Keratinocyte (primary cell): ENCODE data around the gene MFAP4. TPM values are rescaled to one million over a fixed set of nuclear protein-coding genes. Genes with fewer than 3 reads are reported as not detected.
A peak's percentile ranks its signal among the peaks of the same experiment; 100 is the strongest.

ENCODE experiments used
- DNase-seq: peaks from one replicate; pipeline ENCODE4 v3.0.0-alpha.2; 2011; ENCODE audit warnings: low read depth, missing footprints, low spot score
- FAIRE-seq: peaks from 2 replicates; lab custom pipeline; 2011; peaks lifted over from hg19 to GRCh38; lab: Jason Lieb, UNC
- H2AFZ ChIP-seq: 2 replicates; pipeline ENCODE4 v1.6.0; 2012; ENCODE audit warnings: low read length, control low read depth, inconsistent platforms; ENCODE audit not compliant: control insufficient read depth
- H3K27ac ChIP-seq: 2 replicates; pipeline ENCODE4 v1.5.1; 2011; ENCODE audit warnings: low read length; ENCODE audit not compliant: control insufficient read depth, insufficient read depth
- H3K27me3 ChIP-seq: 3 replicates; pipeline ENCODE4 v1.6.0; 2011; ENCODE audit warnings: low read length; ENCODE audit not compliant: control insufficient read depth, insufficient read depth; ENCODE audit errors: extremely low read depth
- H3K36me3 ChIP-seq, 2 experiments: 2 replicates in 1 of 2; 3 replicates in 1 of 2; pipeline ENCODE4 v1.5.1; 2011; ENCODE audit warnings: low read length in 2 of 2, mild to moderate bottlenecking in 1 of 2; ENCODE audit not compliant: control insufficient read depth in 2 of 2, insufficient read depth in 2 of 2; ENCODE audit errors: extremely low read depth in 1 of 2
- H3K4me1 ChIP-seq: 3 replicates; pipeline ENCODE4 v1.5.1; 2011; ENCODE audit warnings: low read length; ENCODE audit not compliant: control insufficient read depth, insufficient read depth; ENCODE audit errors: extremely low read depth
- H3K4me2 ChIP-seq: 3 replicates; pipeline ENCODE4 v1.6.0; 2011; ENCODE audit warnings: low read depth, low read length; ENCODE audit not compliant: control insufficient read depth, insufficient read depth; ENCODE audit errors: extremely low read depth
- H3K4me3 ChIP-seq, 3 experiments: fragments of 200-600 bp in 1 of 3; sonication (generic) in 1 of 3; 2 replicates in 2 of 3; 3 replicates in 1 of 3; pipeline ENCODE4 v1.5.1; 2011 to 2016; ENCODE audit warnings: low read length in 3 of 3, mild to moderate bottlenecking in 3 of 3, control low read depth in 2 of 3, inconsistent platforms in 1 of 3, low read depth in 1 of 3, mixed read lengths in 1 of 3, mixed run types in 1 of 3, moderate library complexity in 1 of 3; ENCODE audit not compliant: control insufficient read depth in 2 of 3, insufficient read depth in 2 of 3; ENCODE audit errors: extremely low read depth in 1 of 3
- H3K79me2 ChIP-seq: 2 replicates; pipeline ENCODE4 v1.6.0; 2012; ENCODE audit warnings: low read length; ENCODE audit not compliant: control insufficient read depth, insufficient read depth
- H3K9ac ChIP-seq: 3 replicates; pipeline ENCODE4 v1.6.0; 2011; ENCODE audit warnings: low read length; ENCODE audit not compliant: control insufficient read depth, insufficient read depth; ENCODE audit errors: extremely low read depth
- H3K9me1 ChIP-seq: 3 replicates; pipeline ENCODE4 v1.6.0; 2011; ENCODE audit warnings: low read length; ENCODE audit not compliant: control insufficient read depth, insufficient read depth; ENCODE audit errors: extremely low read depth
- H3K9me3 ChIP-seq: 2 replicates; pipeline ENCODE4 v1.5.1; 2012; ENCODE audit warnings: low read depth, low read length; ENCODE audit not compliant: control insufficient read depth
- H4K20me1 ChIP-seq: 3 replicates; pipeline ENCODE4 v1.6.0; 2011; ENCODE audit warnings: low read length; ENCODE audit not compliant: control insufficient read depth, insufficient read depth; ENCODE audit errors: extremely low read depth
- CTCF ChIP-seq, 3 experiments: IDR thresholded peaks in 1 of 3; conservative IDR thresholded peaks in 1 of 3; optimal IDR thresholded peaks in 1 of 3; 2 replicates in 2 of 3; 3 replicates in 1 of 3; pipeline versions ENCODE3 to v1.5.1; 2011; ENCODE audit warnings: low read length in 3 of 3, mild to moderate bottlenecking in 3 of 3, moderate library complexity in 2 of 3, control low read depth in 1 of 3, inconsistent platforms in 1 of 3; ENCODE audit not compliant: insufficient read depth in 2 of 3; ENCODE audit errors: extremely low read depth in 1 of 3
- EZH2 ChIP-seq: IDR thresholded peaks from one replicate; pipeline ENCODE4 v1.6.1; 2012; ENCODE audit warnings: inconsistent platforms, mild to moderate bottlenecking, low read length, moderate library complexity
- dilution Hi-C: fragments of 300-500 bp; cut with MboI; formaldehyde crosslinking; loops from one replicate; pipeline ENCODE4 v1.7.0; 2020; ENCODE audit warnings: low sequenced_read_pairs; ENCODE audit not compliant: extremely low pct_ligation_motif_present
- polyA plus RNA-seq, 5 experiments: library from polyadenylated mRNA; depleted of rRNA in 3 of 5; stranded (reverse) in 3 of 5; stranded (forward) in 1 of 5; unstranded in 1 of 5; fragments of >200 nt; gene quantifications; 1 replicate in 1 of 5; 2 replicates in 3 of 5; 3 replicates in 1 of 5; pipeline versions ENCODE4 v1.2.1 to v1.2.3, GENCODE V29; 2011 to 2012; ENCODE audit warnings: missing spikeins in 2 of 5, low read depth in 1 of 5, low replicate concordance in 1 of 5

MFAP4 gene
- polyA plus RNA-seq, 1 donor (not counting 4 experiments of a cell fraction or from before 2014, with no cell fraction given), result not detected

GRCh38 chr17:19347323-19348080 is 39.5 kb downstream of the MFAP4 start:
- Histone ChIP-seq H3K4me3 (no peak overlapping the region), H2AFZ (no peak overlapping the region), H3K9me3 (no peaks in the 10 kb centered on the region), H3K79me2 (no peaks in the 10 kb centered on the region), H3K36me3 (no peaks in the 10 kb centered on the region), H3K27me3 (no peaks in the 10 kb centered on the region), H3K27ac (no peak overlapping the region), H3K9ac (no peak overlapping the region), H4K20me1 (no peaks in the 10 kb centered on the region), H3K4me1 (peaks cover 20% of the 10 kb centered on the region), H3K4me2 (no peak overlapping the region), H3K9me1 (no peaks in the 10 kb centered on the region)
- dilution Hi-C loops, result no loop called here
- no peak for TF ChIP-seq EZH2
- TF ChIP-seq CTCF (optimal IDR thresholded peaks at IDR 0.05 in 1 of 3, IDR thresholded peaks at IDR 0.05 in 1 of 3, conservative IDR thresholded peaks at IDR 0.05 in 1 of 3; ENCODE audit: extremely low read depth in 1 of 3, insufficient read depth in 2 of 3, low read length in 3 of 3), result no peak
- no peak for FAIRE-seq
- DNase-seq, result no peak

- Histone ChIP-seq H3K9me1 (no peaks in the 10 kb centered on the region), H3K9ac (peak overlapping the region; percentile 8), H3K79me2 (no peaks in the 10 kb centered on the region), H3K27me3 (no peaks in the 10 kb centered on the region), H3K36me3 (no peaks in the 10 kb centered on the region), H3K4me1 (peaks cover 26% of the 10 kb centered on the region), H3K4me2 (no peak overlapping the region), H3K27ac (no peak overlapping the region), H4K20me1 (no peaks in the 10 kb centered on the region), H2AFZ (no peak overlapping the region), H3K9me3 (no peaks in the 10 kb centered on the region), H3K4me3 (no peak overlapping the region)
- TF ChIP-seq CTCF (optimal IDR thresholded peaks at IDR 0.05 in 1 of 3, IDR thresholded peaks at IDR 0.05 in 1 of 3, conservative IDR thresholded peaks at IDR 0.05 in 1 of 3; ENCODE audit: extremely low read depth in 1 of 3, insufficient read depth in 2 of 3, low read length in 3 of 3), result no peak
- no peak for TF ChIP-seq EZH2
- dilution Hi-C loops, result no loop called here
- FAIRE-seq (peak; percentile 82), DNase-seq (no peak)
These were observed 40.4 kb downstream of the MFAP4 start for GRCh38 chr17:19346351-19347255.
